ENCODE results near the gene TATDN2. TPM values are rescaled to one million over a fixed set of nuclear protein-coding genes. Genes with fewer than 3 reads are reported as not detected.

The TATDN2 gene
- total and polyA plus RNA-seq, 2 donors from 2014 or later = 15.5 to 31.8 TPM

GRCh38 chr3:10312861-10313260 is 64.6 kb downstream of the TATDN2 start:
- Histone ChIP-seq H3K9ac (ENCODE audit: low read length in 3 of 3) (no peak overlapping the region), H3K36me3 (ENCODE audit: control insufficient read depth in 2 of 3, insufficient read depth in 3 of 3, low read length in 3 of 3) (peaks cover 12 to 58% (median 43%) of the 10 kb centered on the region in 3 donors), H3K4me3 (ENCODE audit: low read length in 3 of 3) (no peak overlapping the region), H3K27me3 (ENCODE audit: control insufficient read depth, insufficient read depth, low read length) (no peaks in the 10 kb centered on the region), H3K4me1 (ENCODE audit: control insufficient read depth in 2 of 3, insufficient read depth in 2 of 3, low read depth in 1 of 3, low read length in 3 of 3) (peaks cover 0 to 4% (median 0%) of the 10 kb centered on the region in 3 donors), H3K9me3 (ENCODE audit: control insufficient read depth in 2 of 3, insufficient read depth in 1 of 3, low read length in 3 of 3) (no peaks in the 10 kb centered on the region), H3K27ac (ENCODE audit: low read depth in 2 of 2, low read length in 2 of 2) (no peak overlapping the region)
- TF ChIP-seq, protein P1, sequence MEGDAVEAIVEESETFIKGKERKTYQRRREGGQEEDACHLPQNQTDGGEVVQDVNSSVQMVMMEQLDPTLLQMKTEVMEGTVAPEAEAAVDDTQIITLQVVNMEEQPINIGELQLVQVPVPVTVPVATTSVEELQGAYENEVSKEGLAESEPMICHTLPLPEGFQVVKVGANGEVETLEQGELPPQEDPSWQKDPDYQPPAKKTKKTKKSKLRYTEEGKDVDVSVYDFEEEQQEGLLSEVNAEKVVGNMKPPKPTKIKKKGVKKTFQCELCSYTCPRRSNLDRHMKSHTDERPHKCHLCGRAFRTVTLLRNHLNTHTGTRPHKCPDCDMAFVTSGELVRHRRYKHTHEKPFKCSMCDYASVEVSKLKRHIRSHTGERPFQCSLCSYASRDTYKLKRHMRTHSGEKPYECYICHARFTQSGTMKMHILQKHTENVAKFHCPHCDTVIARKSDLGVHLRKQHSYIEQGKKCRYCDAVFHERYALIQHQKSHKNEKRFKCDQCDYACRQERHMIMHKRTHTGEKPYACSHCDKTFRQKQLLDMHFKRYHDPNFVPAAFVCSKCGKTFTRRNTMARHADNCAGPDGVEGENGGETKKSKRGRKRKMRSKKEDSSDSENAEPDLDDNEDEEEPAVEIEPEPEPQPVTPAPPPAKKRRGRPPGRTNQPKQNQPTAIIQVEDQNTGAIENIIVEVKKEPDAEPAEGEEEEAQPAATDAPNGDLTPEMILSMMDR (IDR thresholded peaks at IDR 0.05; ENCODE audit: borderline replicate concordance, extremely low read depth, insufficient read depth) = no peak
- FAIRE-seq = no peak
- intact Hi-C loops (cut with DNase I) = no loop called here
- no peak for DNase-seq

DNA sequence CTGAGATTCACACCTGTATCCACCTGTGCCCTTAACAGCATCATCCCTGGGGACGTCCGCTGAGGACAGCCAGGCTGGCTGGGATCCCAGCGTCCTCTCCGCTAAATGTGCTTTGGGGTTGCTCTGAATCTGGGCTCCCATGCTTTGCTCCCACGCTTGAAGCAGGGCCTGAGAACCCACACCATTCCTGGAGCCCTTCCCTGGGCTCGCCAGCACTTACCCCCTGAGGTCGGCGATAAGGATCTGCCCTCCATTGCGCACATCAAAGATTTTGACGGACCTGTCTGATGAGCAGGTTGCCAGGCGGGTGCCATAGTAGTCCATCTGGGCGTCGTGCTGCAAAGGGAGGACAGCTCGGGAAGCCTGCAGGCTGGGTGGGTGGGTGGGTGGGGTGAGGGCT is 66.8 kb downstream of the TATDN2 start:
- Histone ChIP-seq H3K9ac (ENCODE audit: low read length in 3 of 3) (no peak overlapping the region), H3K4me3 (ENCODE audit: low read length in 3 of 3) (no peak overlapping the region), H3K36me3 (ENCODE audit: control insufficient read depth in 2 of 3, insufficient read depth in 3 of 3, low read length in 3 of 3) (peaks cover 15 to 68% (median 44%) of the 10 kb centered on the region in 3 donors), H3K4me1 (ENCODE audit: control insufficient read depth in 2 of 3, insufficient read depth in 2 of 3, low read depth in 1 of 3, low read length in 3 of 3) (peaks cover 0 to 19% (median 3%) of the 10 kb centered on the region in 3 donors), H3K9me3 (ENCODE audit: control insufficient read depth in 2 of 3, insufficient read depth in 1 of 3, low read length in 3 of 3) (no peaks in the 10 kb centered on the region), H3K27me3 (ENCODE audit: control insufficient read depth, insufficient read depth, low read length) (no peaks in the 10 kb centered on the region), H3K27ac (ENCODE audit: low read depth in 2 of 2, low read length in 2 of 2) (no peak overlapping the region)
- FAIRE-seq (no peak), DNase-seq (no peak)
- TF ChIP-seq, protein P1 (IDR thresholded peaks at IDR 0.05; ENCODE audit: borderline replicate concordance, extremely low read depth, insufficient read depth) = no peak
- intact Hi-C loops (cut with DNase I) = no loop called here

GRCh38 chr3:10315771-10316344 is 67.6 kb downstream of the TATDN2 start:
- DNase-seq (no peak), FAIRE-seq (no peak)
- no peaks in the 10 kb centered on the region for H3K27me3 ChIP-seq (ENCODE audit: control insufficient read depth, insufficient read depth, low read length)
- H3K9ac ChIP-seq (ENCODE audit: low read length in 3 of 3) = no peak overlapping the region
- TF ChIP-seq, protein P1 (IDR thresholded peaks at IDR 0.05; ENCODE audit: borderline replicate concordance, extremely low read depth, insufficient read depth) = no peak
- peaks cover 0 to 23% (median 3%) of the 10 kb centered on the region in 3 donors for H3K4me1 ChIP-seq (ENCODE audit: control insufficient read depth in 2 of 3, insufficient read depth in 2 of 3, low read depth in 1 of 3, low read length in 3 of 3)
- intact Hi-C loops (cut with DNase I) = no loop called here
- no peak overlapping the region for H3K27ac ChIP-seq (ENCODE audit: low read depth in 2 of 2, low read length in 2 of 2)
- H3K36me3 ChIP-seq (ENCODE audit: control insufficient read depth in 2 of 3, insufficient read depth in 3 of 3, low read length in 3 of 3) = peaks cover 15 to 64% (median 44%) of the 10 kb centered on the region in 3 donors
- H3K4me3 ChIP-seq (ENCODE audit: low read length in 3 of 3) = no peak overlapping the region
- H3K9me3 ChIP-seq (ENCODE audit: control insufficient read depth in 2 of 3, insufficient read depth in 1 of 3, low read length in 3 of 3) = no peaks in the 10 kb centered on the region

Measured in kidney (tissue), 14 donors.